Pulmonary artery endothelial cell (primary cell): ENCODE results near the gene ATXN2L. TPM values are rescaled to one million over a fixed set of nuclear protein-coding genes. Genes with fewer than 3 reads are reported as not detected.
"Not testable (repeated sequence)": the region's sequence is repeated elsewhere in the genome, so short reads cannot be mapped to it uniquely, and the experiment has no call there.

Experiments
- DNase-seq: peaks from one replicate; pipeline ENCODE4 v3.0.0-alpha.2; 2011; ENCODE audit warnings: low read depth, low spot score
- total RNA-seq: library from RNA; depleted of rRNA; stranded (reverse); fragments of >200 nt; gene quantifications from 2 replicates; pipeline ENCODE4 v1.2.3, GENCODE V29; 2014

ATXN2L gene
- total RNA-seq, 1 donor from 2014 or later = 27.4 TPM

DNA sequence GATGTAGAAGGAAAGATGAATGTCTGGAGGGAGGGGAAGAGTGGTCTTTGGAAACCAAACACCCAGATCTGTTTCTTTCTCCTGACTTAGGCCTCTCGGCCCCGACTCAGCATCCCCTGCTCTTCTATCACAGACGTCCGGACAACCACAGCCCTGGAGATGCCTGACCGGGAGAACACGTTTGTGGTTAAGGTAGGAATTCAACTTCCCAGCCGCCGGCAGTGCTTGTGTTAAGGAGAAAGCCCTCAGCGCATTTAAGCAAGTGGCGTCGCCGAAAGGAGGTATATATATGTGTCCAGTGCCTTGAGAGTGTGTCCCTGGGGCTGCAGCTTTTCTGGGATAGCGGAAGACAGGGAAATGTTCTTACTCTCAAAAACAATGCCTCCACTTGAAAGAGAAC is 44.4 kb downstream of the ATXN2L start:
- DNase-seq = no peak

DNA sequence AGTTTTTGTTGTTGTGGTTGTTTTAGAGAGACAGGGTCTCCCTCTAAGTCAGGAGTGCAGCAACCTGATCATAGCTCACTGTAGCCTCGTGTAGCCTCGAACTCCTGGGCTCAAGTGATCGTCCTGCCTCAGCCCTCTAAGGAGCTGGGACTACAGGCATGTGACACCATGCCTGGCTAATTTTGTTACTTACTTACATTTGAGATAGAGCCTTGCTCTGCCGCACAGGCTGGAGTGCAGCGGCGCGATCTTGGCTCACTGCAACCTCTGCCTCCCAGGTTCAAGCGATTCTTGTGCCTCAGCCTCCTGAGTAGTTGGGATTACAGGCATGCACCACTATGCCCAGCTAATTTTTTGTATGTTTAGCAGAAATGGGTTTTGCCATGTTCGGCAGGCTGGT is 44.8 kb downstream of the ATXN2L start:
- not testable (repeated sequence) for DNase-seq

DNA sequence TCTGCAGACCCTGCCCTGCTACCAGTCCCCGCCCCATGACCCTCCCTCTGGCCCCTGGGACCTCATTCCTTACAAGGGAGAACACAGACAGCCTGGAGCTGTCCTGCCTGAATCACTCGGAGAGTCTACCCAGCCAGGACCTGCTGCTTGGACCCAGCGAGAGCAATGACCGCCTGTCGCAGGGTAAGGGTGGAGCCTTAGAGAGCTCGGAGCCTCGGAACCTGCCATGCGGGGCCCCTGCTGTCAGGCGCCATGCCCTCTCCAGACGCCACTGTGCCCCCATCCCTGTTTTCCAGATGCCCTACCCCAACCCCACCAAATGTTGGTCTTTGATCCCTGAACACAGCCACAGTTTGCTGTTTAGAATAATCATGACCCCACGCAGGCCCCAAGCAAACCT is 46.4 kb downstream of the ATXN2L start:
- DNase-seq = no peak

DNA sequence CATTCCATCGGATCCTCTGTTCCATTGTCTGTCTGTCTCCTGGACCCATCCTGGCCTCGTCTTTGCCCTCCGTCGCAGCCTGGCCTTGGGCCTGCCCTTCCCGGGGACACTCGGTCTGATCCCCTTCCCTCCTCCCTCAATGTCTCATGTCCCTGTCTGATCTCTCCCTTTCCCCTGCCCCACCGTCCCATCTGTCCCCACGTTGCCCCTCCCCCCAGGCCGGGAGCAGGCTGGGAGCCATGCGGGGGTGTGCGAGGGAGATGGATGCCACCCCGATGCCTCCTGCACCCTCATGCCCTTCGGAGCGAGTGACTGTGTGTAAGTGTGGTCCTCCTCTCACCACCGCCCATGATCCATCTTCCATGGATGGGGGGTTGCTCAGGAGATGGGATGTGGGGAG is 50.2 kb downstream of the ATXN2L start:
- DNase-seq = no peak

DNA sequence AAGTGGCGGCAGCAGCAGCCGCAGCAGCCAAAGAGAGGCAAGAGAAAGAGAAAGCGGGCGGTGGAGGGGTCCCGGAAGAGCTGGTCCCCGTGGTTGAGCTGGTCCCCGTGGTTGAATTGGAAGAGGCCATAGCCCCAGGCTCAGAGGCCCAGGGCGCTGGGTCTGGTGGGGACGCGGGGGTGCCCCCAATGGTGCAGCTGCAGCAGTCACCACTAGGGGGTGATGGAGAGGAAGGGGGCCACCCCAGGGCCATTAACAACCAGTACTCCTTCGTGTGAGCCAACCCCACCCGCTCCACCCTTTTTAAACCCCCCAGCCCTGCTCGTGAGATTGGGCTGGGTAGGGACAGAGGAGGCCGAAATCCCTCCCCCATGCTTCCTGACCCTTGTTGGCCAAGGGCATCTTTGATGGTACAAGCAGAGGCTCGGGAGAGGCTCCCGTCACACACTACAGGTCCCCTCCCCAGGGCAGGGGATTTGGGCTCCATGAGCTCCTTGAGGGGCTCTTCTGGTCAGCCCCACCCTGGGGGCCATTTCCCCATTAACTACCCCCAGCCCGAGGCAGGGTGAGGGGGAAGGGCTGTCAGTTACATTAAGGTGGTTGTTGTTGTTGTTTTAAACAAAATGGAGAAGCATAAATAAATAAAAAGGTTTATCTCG is 50.9 kb downstream of the ATXN2L start:
- no peak for DNase-seq

DNA sequence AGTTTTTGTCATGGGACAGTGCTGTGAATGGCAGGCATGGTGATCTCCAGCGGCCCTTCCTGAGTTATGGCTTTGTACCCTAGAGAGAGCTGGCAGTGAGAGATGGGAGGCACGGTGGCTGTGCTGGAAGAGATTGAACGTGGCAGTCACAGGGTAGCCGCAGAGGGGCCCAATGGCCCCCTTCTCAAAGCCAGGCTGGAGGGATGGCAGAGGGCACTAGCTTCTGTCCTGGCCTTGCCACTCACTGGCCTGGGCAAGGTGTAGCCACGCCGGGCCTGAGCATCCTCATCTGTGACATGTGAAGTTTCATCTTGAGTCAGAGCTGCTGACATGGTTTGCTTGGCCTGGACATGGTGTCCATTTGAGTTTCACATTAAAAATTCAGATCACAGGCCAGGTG is 51.6 kb downstream of the ATXN2L start:
- DNase-seq = no peak

DNA sequence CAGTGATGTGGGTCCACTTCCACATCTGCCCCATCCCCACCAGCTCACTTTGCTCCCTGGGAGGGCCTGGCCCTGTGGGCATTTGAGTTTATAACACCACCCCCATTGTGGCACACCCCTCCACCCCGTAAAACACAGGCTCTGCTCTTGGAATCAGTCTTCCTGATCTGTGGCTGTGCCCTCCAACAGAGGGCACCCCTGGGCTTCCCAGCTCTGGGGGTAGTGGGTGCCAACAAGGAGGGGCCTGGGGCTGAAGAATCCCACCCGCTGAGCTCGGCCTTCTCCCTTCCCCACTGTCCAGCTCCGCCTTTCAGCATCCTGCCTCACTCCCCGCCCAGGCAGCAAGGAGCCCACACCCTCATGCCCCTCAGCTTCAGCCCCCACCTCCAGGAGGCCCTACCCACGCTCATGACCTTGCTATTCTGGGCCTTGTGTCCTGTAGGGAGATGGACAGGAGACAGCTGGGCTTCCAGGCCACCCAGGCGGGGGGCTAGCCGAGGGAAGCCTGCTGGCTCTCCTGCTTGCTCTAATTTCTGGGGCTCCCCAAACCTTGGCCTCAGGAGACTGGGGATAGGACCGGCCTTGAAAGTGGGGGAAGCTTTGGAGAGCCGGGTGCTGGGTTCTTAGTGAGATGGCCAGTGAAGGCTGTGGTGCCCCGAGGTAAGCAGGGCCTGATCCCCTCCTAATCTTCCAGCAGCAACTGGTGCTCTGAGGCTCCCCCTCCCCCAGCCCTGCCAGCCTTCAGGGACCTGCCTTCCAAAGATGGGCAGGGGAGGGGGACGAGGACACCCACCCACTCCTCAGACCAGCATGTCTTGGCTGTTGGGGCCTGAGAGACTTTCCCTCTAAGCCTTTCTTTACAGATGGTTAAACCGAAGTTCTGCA is 52.6 kb downstream of the ATXN2L start:
- DNase-seq = no peak

DNA sequence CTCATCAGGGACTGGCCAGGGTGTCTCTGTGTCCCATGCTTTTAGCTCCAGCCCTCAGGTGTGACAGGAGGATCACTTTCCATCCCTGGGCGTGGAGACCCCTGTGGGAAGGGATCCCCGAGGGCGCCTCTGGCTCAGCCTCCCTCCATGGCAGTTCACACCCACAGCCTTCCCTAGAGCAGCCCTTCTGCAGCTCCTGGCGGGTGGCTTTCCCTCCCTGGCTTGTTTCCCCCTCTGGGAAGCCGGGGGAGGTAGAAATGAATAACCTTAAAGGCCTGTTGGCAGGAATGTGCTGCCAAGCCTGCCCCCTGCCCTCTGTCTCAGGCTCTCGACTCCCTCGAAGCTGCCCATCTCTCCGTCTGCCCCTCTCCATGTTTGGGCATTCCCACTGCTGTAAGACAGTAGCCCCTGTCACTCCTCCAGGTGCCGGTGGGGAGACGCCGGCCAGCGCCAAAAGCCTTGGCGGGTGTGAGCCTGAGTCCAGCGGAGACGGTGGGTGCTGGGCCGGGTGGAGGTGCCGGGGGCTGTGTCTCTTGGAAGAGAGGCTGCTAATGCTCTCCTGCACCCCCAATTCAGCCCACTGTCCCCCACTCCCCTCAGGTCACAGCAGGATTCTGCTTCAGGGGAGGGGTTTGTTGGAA is 53.3 kb downstream of the ATXN2L start:
- no peak for DNase-seq

DNA sequence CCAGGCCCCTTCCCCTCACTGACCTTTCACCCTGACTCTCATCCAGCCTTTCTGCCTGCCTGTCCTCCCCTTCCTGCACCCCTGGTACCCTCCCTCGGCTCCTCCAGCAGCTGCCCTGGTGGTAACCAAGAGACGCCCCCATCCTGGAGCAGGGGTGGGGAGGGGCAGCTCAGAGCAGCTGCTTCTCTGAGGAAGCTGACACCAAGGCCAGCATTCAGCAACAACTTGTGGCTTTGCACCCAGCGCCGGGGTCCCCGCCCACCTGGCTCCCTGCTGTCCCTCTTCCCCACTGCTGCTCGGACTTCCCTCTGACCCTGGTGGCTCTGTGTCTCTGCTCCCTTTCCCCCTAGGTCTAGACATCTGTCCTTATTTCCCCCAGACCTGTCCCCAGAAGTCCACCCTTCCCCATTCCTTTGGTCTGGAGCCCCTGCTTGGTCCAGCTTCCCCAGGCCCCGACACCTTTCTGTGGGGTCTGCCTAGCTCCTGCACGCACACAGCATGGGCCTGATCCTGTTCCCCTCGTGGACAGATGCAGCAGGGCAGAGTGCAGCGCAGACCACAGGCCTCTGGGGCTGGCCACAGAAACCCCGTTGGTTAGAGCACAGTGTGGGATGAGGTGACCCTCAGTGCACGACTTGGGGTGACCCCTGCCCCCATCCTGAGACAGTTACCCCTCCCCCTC is 54.3 kb downstream of the ATXN2L start:
- DNase-seq = no peak

DNA sequence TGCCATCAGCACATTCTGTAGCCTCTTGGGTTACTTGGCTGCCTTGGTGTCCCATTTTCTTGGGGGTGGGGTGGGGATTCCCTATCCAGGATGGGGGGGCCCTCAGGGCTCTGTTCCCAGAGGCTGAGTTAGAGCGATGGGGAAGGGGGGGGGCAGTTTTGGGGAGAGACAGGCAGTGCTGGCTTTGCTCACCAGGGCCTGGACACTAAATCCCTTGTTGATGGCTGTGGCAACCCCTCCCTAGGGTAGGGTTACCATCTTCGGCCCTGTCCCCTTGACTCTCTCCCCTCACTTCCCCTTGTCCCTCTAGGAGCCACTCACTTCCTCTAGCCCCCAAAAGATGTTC is 54.8 kb downstream of the ATXN2L start:
- no peak for DNase-seq

DNA sequence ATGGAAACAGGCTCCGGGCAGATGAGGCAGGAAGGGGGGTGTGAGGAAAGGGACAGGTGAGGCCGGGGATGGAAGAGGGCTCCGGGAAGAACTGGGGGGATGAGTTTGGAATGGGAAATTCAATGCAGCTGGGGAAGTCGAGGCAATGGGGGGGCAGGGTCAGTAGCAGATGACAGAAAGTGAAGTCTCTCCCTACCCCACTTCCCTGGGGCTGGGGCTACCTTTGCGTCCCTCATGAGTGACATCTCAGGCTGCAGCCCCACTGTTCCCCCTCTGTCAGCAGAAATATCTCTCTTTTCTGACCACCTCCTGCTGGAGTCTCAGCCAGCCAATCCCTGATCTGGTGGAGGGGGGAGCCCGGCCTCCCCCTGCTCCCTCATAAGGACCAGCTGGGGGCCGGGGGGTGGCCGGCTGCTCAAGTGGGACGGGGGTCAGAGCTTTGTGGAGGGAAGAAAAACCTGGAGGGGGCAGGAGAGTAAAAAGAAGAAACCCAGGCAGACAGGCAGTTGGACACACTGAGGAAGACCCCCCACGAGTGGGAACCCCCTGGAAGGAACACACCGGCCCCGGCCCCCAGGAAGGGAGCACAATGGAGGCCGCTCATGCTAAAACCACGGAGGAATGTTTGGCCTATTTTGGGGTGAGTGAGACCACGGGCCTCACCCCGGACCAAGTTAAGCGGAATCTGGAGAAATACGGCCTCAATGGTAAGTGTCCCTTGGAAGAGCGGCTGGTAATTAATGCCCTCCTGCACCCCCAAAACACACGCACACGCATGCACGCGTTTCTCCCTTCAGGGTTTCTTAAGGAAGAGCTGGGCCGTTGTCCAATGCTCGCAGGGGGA is 55.5 kb downstream of the ATXN2L start, which contains the start of gene ATP2A1:
Gene ATP2A1 (plus strand): TSS at position 406 of the 844 bp plus-strand sequence. CDS start 184 bp downstream, at position 590.
- DNase-seq = no peak

DNA sequence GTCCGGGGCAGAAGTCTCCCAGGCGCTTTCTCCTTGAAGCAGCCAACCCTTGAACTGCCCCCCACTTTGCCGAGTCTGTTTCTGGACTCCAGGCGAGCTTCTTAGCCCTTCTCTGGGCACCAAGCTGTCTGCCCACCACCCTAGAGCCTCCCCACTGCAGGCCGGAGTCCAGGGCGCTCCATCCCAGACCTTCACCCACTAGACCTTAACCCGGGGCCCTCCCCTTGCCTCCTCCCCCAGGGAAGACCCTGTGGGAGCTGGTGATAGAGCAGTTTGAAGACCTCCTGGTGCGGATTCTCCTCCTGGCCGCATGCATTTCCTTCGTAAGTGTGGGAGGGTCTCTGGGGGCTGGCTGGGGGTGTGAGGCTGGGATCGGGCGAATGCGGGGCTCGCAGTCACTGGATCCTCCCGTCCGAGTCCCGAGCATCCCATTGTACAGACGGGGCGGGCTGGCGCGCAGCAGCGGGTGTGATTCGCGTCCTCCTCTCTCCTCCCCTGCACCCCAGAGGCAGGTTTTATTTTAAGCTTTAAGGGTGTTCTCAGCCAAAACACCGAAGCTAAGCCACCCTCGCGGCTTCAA is 56.6 kb downstream of the ATXN2L start:
- no peak for DNase-seq

DNA sequence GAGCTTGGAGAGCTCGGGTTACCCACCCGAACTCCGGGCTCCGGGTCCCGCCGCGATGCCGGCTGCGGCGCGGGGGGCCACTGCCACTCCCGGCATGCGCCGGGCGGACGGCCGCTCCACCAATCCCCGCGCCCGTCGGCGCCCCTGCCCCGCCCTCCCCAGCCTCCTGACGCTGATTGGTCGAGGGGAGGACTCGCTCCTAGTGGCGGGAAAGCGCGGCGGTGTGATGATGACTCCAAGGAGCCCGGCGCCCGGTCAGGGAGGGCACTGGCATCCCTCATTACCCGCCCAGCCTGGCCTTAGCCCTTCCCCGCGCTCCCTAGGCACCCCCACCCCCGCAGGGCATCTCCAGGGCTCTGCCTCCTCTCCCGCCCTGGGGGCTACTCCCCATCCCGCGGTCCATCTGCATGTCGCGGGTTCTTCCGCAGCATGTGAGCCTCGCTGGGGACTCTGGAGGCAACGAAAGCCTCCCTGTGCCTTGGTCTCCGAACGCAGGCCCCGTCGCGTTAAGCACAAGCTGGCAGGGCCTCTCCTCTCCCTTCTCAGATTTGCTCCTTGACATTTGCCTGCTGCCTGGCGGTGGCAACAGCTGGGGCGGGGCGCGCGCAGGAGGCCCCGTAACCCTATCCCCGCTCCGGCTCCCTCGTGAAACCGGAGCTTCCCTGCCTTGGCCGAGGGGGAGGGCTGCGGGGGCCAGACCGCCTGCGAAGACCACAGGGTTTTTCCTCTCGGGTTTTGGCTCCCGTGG is 57.2 kb downstream of the ATXN2L start:
- DNase-seq = peak; percentile 26

DNA sequence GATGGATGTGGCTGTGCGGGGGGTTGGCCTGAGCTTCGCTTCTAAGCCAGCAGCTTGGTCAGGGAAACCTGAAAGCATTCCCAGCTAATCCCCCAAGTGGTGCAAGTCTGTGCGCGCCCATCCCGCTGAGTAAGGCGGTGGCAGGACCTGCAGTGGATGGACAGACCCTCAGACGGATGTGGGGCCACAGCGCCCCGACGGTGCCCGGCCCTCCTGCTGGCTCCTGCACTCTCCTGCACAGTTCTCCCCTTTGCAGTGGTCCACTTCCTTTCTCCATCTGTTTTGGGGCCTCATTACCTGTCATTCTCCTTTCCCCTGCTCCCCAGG is 57.8 kb downstream of the ATXN2L start:
- DNase-seq = no peak

DNA sequence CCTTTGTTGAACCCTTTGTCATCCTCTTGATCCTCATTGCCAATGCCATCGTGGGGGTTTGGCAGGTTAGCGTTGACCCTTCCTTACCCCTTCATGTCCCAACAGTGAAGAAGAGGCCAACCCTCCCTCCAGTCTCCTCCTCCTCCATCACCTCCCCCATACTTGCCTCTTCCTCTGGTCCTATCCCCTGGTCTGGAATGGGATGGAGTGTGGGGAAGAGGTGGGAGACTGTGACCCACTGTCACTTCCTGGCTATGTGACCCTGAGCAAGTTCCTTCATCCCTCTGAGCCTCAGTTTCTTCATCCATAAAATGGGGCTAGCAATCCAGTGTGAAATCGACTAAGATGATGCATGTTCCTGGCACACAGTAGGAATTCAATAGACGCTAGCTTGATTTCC is 58.2 kb downstream of the ATXN2L start:
- DNase-seq = no peak

DNA sequence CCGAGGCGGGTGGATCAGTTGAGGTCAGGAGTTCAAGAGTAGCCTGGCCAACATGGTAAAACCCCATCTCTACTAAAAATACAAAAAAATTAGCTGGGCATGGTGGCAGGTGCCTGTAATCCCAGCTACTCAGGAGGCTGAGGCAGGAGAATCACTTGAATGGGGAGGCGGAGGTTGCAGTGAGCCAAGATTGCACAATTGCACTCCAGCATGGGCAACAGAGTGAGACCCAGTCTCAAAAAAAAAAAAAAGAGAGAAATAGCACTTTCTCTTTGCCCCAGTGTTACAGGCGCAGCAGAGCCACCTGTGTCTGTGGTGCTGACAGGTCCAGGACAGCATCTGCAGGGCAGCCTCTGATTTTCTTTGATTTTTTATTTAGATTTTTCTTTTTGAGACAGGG is 58.8 kb downstream of the ATXN2L start:
- DNase-seq = not testable (repeated sequence)

DNA sequence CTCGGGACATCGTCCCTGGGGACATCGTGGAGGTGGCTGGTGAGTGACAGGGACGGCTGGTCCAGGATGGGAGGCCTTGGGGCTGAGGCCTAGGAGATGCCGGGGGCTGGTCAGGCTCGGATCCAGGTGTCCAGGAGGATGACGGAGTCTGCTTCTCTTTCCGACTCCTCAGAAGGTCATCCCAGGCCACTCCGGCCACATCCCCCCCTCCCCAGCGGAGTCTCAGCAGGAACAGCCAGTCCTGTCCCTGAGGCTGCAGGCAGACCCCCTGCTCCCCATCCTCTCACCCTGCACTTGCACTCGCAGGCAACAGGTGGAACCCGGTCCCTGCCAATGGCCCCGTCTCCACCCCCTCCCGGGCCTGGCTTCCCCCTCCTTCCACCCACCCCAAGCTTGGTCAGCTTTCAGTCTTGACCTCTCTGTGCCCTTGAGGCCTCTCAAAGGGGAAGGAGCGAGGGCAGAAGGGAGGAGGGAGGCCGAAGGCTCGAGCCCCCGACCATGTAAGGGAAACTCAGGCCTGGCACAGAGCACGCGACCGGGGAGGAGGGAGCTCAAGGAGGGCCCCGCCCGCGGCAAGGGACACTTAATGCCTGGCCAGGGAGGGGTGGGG is 59.9 kb downstream of the ATXN2L start:
- no peak for DNase-seq

DNA sequence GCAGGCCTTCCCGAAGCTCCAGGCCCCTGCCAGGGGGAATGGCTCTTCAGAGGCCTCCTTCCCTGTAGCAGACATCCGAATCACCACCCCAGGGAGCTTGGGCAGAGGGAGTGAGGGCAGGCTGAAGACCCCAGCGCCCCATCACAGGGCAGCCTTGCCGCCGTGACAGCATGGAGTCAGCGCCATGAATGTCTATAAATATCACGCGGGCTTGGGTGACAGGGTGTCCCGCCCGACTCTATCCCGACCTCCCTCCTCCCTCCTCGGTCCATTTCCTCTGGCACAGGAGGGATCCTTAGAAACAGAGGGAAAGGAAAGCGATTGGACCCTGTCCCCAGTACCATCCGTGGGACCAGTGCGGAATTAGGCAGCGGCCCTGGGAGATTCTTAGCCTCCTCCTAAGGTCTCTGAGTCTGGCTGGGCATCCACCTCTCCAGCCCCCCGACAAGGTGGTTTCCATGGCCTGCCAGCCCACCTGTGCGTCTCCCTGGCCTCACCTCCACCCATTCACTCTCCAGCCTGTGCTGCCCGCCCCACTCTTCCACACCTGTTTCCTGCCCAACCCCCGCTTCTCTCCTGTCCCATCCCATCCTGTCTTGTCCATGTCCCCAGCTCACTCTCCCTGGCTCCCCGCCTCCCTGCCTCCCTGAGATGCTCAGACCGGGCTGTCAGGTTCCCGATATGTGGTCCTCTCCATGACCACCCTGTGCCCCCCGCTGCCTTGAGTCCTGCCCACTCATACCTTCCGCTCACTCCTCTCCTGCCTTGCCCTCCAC is 60.6 kb downstream of the ATXN2L start:
- no peak for DNase-seq

DNA sequence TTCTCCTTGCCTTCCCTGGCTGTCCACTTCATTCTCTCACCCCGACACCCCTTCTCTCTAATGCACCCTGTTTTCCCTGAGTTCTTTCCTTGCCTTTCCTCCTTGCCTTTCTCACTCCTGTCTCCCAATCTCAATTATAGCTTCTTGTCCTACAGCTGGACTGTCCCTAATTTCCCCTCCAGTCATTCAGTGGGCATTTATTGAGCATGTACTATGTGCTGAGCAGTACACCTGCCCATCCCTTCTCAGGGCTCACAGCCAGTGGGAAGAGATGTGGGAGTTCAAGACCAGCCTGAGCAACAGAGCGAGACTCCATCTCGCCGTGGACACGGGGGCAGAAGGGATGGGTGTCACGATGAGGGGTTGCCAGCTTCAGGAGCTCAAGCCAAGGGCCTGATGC is 61.2 kb downstream of the ATXN2L start:
- no peak for DNase-seq
